Mucosa of stomach (tissue), 1 donor: ENCODE measurements around the gene ERP27.

Experiments used
- H3K27me3 ChIP-seq: one replicate; pipeline ENCODE4 v1.7.0; 2013; ENCODE audit warnings: mild to moderate bottlenecking, low read length; ENCODE audit not compliant: control insufficient read depth, insufficient read depth
- H3K36me3 ChIP-seq: one replicate; pipeline ENCODE4 v1.7.0; 2013; ENCODE audit warnings: low read length; ENCODE audit not compliant: control insufficient read depth, insufficient read depth
- H3K4me1 ChIP-seq: one replicate; pipeline ENCODE4 v1.7.0; 2013; ENCODE audit warnings: mild to moderate bottlenecking, low read length; ENCODE audit not compliant: control insufficient read depth, insufficient read depth
- H3K4me3 ChIP-seq: one replicate; pipeline ENCODE4 v1.7.0; 2013; ENCODE audit warnings: low read length
- H3K9ac ChIP-seq: one replicate; pipeline ENCODE4 v1.7.0; 2013; ENCODE audit warnings: mild to moderate bottlenecking, low read length, moderate library complexity
- H3K9me3 ChIP-seq: one replicate; pipeline ENCODE4 v1.7.0; 2013; ENCODE audit warnings: mild to moderate bottlenecking, low read length, moderate library complexity; ENCODE audit not compliant: control insufficient read depth
- donor health status: Pancreatic carcinoma.

Gene ERP27

GRCh38 chr12:14930299-14930698, 8.0 kb downstream of the ERP27 start:
- Histone ChIP-seq H3K4me1 (peaks cover 4% of the 10 kb centered on the region), H3K9ac (no peak overlapping the region), H3K36me3 (no peaks in the 10 kb centered on the region), H3K9me3 (no peaks in the 10 kb centered on the region), H3K27me3 (no peaks in the 10 kb centered on the region), H3K4me3 (no peak overlapping the region)

- no peak overlapping the region for H3K4me3 ChIP-seq
- no peaks in the 10 kb centered on the region for H3K36me3 ChIP-seq
- H3K27me3 ChIP-seq, result no peaks in the 10 kb centered on the region
- H3K4me1 ChIP-seq, result peaks cover 4% of the 10 kb centered on the region
- H3K9me3 ChIP-seq, result no peaks in the 10 kb centered on the region
- no peak overlapping the region for H3K9ac ChIP-seq
Measured at GRCh38 chr12:14928931-14929330, 9.4 kb downstream of the ERP27 start.

GRCh38 chr12:14927267-14927666, 11.1 kb downstream of the ERP27 start:
- Histone ChIP-seq H3K9me3 (no peaks in the 10 kb centered on the region), H3K27me3 (no peaks in the 10 kb centered on the region), H3K9ac (no peak overlapping the region), H3K4me3 (no peak overlapping the region), H3K4me1 (peaks cover 4% of the 10 kb centered on the region), H3K36me3 (no peaks in the 10 kb centered on the region)

DNA sequence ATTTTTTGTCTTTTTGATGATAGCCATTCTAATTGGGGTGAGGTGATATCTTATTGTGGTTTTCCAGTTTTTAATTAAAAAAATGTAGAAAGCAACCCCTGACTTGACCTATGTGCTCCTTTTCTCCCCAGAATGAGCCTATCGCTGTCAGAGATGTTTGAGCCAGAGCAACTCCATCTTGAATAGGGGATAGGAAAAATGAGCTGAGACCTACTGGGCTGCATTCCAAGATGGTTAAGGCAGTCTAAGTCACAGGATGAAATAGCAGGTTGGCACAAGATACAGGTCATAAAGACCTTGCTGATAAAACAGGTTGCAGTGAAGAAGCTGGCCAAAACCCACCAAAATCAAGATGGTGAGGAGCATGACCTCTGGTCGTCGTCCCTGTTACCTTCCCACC, 13.8 kb downstream of the ERP27 start:
- no peak overlapping the region for H3K9ac ChIP-seq
- no peaks in the 10 kb centered on the region for H3K27me3 ChIP-seq
- no peaks in the 10 kb centered on the region for H3K9me3 ChIP-seq
- no peak overlapping the region for H3K4me3 ChIP-seq
- H3K4me1 ChIP-seq, result no peaks in the 10 kb centered on the region
- no peaks in the 10 kb centered on the region for H3K36me3 ChIP-seq

DNA sequence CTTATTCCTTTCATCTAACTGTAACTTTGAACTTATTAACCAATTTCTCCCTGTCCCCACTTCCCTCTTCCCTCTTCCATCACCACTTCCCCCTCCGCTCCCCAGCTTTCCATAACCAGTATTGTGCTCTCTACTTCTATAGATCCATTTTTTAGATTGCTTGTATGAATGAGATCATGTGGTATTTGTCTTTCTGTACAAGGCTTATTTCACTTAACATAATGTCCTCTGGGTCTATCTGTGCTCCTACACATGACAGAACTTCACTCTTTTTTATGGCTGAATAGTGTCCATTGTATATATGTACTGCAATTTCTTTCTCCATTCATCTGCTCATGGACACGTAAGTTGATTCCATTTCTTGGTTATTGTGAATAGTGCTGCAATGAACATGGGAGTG, 14.4 kb downstream of the ERP27 start:
- Histone ChIP-seq H3K27me3 (no peaks in the 10 kb centered on the region), H3K4me1 (no peaks in the 10 kb centered on the region), H3K36me3 (no peaks in the 10 kb centered on the region)

GRCh38 chr12:14921218-14921617, 17.1 kb downstream of the ERP27 start:
- Histone ChIP-seq H3K4me3 (no peak overlapping the region), H3K9me3 (no peaks in the 10 kb centered on the region), H3K4me1 (no peaks in the 10 kb centered on the region), H3K9ac (no peak overlapping the region), H3K36me3 (no peaks in the 10 kb centered on the region), H3K27me3 (no peaks in the 10 kb centered on the region)

More for the DNA sequence above, 14.4 kb downstream of the ERP27 start:
- H3K9ac ChIP-seq, result no peak overlapping the region
- H3K9me3 ChIP-seq, result no peaks in the 10 kb centered on the region
- H3K4me3 ChIP-seq, result no peak overlapping the region

DNA sequence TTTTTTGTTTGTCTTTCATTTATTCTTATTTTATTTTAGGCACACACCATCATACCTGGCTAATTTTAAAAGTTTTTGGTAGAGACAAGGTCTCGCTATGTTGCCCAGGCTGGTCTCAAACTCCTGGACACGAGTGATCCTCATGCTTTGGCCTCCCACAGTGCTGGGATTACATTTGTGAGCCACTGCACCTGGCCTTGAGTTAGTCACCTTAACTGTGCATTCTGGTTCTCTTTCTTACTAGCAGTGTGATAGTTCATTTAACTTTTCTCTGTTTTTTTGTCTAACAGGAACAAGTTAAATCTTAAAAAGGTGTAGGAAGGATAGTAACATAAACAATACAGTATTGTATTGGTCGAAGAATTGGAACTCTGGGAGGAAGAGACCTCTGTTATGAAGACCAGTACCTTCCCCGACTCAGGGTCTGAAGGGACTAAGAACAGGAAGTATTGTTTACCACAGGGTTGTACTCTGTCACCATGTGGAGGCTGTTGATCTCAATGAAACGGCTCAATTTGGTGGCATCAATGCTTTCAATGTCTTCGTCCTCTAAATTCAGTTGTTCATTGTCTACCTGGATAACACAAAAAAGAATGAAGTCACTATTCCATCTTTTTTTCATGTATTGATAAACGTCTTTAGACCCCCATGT, 17.7 kb downstream of the ERP27 start:
- Histone ChIP-seq H3K27me3 (no peaks in the 10 kb centered on the region), H3K4me1 (no peaks in the 10 kb centered on the region), H3K9me3 (no peaks in the 10 kb centered on the region), H3K36me3 (no peaks in the 10 kb centered on the region), H3K4me3 (no peak overlapping the region), H3K9ac (no peak overlapping the region)

DNA sequence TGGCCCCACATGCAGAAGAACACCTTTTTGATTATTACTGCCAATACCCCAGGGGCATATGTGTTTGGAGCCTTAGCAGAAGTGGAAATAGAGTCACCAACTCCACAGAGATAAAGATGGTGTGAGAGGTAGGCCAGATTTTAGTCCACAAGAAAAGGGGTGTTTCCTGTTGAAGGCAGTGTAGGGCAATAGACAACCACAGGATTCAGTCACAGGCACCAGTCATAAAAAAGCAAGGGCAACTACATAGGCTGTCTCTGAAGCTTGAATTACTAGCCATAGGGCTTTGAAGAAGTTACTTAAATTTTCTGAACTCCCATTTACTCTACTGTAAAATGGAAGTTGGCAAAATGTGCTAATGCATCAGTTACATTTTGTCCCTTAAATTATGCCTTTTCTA, 18.9 kb downstream of the ERP27 start:
- no peaks in the 10 kb centered on the region for H3K36me3 ChIP-seq
- H3K4me1 ChIP-seq, result no peaks in the 10 kb centered on the region
- no peak overlapping the region for H3K4me3 ChIP-seq
- no peaks in the 10 kb centered on the region for H3K9me3 ChIP-seq
- H3K27me3 ChIP-seq, result no peaks in the 10 kb centered on the region
- no peak overlapping the region for H3K9ac ChIP-seq

DNA sequence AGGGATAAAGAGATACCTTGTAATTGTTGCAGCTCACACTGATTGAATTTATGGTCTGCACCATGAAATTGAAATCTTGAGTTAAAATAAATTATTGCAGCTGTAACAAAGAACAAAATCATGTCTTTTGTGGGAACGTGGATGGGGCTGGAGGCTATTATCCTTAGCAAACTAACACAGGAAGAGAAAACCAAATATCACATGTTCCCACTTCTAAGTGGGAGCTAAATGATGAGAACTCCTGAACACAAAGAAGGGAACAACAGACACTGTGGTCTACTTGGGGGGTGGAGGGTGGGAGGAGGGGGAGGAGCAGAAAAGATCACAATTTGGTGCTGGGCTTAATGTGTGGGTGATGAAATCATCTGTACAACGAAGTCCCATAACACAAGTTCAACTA, 22.6 kb downstream of the ERP27 start:
- no peaks in the 10 kb centered on the region for H3K9me3 ChIP-seq
- no peaks in the 10 kb centered on the region for H3K27me3 ChIP-seq
- no peak overlapping the region for H3K9ac ChIP-seq
- H3K36me3 ChIP-seq, result no peaks in the 10 kb centered on the region
- no peak overlapping the region for H3K4me3 ChIP-seq
- H3K4me1 ChIP-seq, result peaks cover 8% of the 10 kb centered on the region

- Histone ChIP-seq H3K9me3 (no peaks in the 10 kb centered on the region), H3K4me1 (peaks cover 8% of the 10 kb centered on the region), H3K27me3 (no peaks in the 10 kb centered on the region), H3K9ac (no peak overlapping the region), H3K36me3 (no peaks in the 10 kb centered on the region), H3K4me3 (no peak overlapping the region)
Measured at GRCh38 chr12:14913381-14913781, 25.0 kb downstream of the ERP27 start.

DNA sequence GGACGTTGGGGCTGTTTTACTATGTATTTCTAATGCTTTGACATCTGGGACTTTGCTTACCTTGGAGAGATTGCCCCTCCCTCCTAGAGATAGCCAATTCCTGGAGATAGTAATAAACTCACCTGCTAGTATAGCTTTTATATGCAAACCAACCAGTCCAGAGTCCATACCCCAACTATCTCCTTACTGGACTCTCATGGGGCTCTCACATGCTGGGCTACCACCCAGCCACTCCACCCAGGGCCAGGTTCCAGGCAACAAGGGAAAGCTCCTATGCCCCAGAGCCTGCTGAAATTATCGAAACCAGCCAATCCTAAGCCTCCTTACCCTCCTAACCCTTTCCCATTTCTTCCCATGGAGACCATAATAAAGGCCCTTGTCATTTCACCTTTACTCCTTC, 27.2 kb downstream of the ERP27 start:
- H3K36me3 ChIP-seq, result no peaks in the 10 kb centered on the region
- peaks cover 8% of the 10 kb centered on the region for H3K4me1 ChIP-seq
- no peak overlapping the region for H3K4me3 ChIP-seq
- H3K9ac ChIP-seq, result no peak overlapping the region
- H3K27me3 ChIP-seq, result no peaks in the 10 kb centered on the region
- no peaks in the 10 kb centered on the region for H3K9me3 ChIP-seq

DNA sequence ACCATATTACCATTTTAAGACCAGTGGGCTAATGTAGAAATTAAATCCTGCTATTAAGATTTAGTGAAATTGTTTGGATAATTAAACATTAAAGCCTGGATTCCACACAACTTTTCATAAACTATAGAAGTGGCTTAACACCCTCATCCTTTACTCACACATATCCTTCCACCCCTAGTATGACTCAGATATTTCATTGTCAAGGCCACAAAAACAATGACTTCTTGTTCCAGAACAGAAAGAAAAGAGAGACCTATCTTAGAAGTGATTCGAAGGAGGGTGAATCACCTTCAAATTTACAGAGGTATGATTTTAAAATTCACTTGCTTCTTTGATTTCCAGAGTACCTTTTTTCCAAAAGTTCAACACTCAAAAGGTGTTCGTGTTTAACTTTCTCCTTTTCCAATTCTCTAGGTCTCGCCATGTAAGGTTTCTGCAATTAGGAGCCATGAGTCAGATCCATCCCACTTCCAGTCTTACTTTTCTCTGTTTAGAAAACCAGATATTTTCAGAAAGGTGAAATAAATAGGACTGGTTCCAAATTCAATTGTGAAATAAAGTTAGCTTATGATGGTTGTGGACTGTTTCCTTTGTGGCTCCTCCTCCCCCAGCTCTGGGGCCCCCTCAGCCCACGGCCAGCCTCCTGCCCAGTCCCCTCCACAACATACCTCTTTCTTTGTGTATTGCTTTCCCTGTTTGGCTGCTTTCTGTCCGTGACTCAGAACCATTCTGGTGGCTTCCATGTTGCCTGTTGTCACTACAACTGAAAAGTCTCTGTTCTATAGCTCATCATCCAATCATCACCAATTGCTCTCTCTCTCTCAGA, 28.0 kb downstream of the ERP27 start:
- H3K4me3 ChIP-seq, result no peak overlapping the region
- no peaks in the 10 kb centered on the region for H3K27me3 ChIP-seq
- H3K9ac ChIP-seq, result no peak overlapping the region
- no peaks in the 10 kb centered on the region for H3K9me3 ChIP-seq
- no peaks in the 10 kb centered on the region for H3K36me3 ChIP-seq
- H3K4me1 ChIP-seq, result peaks cover 10% of the 10 kb centered on the region
